Measurements from ENCODE around the gene CYCS. TPM values are rescaled to one million over a fixed set of nuclear protein-coding genes. Genes with fewer than 3 reads are reported as not detected.
"Not testable (repeated sequence)": the region's sequence is repeated elsewhere in the genome, so short reads cannot be mapped to it uniquely, and the experiment has no call there.

Gene CYCS
- total and polyA plus RNA-seq, 8 donors, result 13.0 to 31.9 (median 26.3) TPM

GRCh38 chr7:25091176-25091575, 33.9 kb downstream of the CYCS start:
- ATAC-seq (no peak), FAIRE-seq (no peak), DNase-seq (no peak)
- Histone ChIP-seq H3K27me3 (no peaks in the 10 kb centered on the region), H3K27ac (no peak overlapping the region), H3K4me1 (peaks cover 0 to 2% (median 0%) of the 10 kb centered on the region in 3 donors), H3K4me3 (no peak overlapping the region), H3K9me3 (no peaks in the 10 kb centered on the region), H3K36me3 (no peaks in the 10 kb centered on the region)
- intact Hi-C loops (cut with DNase I), result loop anchor here in 1 of 3 donors (10.0 kb wide), 1 partner anchor 276 kb away; no protein-coding TSS in a partner anchor
- TF ChIP-seq, protein P1, sequence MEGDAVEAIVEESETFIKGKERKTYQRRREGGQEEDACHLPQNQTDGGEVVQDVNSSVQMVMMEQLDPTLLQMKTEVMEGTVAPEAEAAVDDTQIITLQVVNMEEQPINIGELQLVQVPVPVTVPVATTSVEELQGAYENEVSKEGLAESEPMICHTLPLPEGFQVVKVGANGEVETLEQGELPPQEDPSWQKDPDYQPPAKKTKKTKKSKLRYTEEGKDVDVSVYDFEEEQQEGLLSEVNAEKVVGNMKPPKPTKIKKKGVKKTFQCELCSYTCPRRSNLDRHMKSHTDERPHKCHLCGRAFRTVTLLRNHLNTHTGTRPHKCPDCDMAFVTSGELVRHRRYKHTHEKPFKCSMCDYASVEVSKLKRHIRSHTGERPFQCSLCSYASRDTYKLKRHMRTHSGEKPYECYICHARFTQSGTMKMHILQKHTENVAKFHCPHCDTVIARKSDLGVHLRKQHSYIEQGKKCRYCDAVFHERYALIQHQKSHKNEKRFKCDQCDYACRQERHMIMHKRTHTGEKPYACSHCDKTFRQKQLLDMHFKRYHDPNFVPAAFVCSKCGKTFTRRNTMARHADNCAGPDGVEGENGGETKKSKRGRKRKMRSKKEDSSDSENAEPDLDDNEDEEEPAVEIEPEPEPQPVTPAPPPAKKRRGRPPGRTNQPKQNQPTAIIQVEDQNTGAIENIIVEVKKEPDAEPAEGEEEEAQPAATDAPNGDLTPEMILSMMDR (IDR thresholded peaks at IDR 0.05), result no peak
- WGBS, 2 donors, result 23 to 26% methylated on average over 1 of the region's 1 CpG

GRCh38 chr7:25090374-25090773, 34.7 kb downstream of the CYCS start:
- TF ChIP-seq, protein P1 (IDR thresholded peaks at IDR 0.05), result no peak
- 69 to 72% methylated on average over 4 of the region's 4 CpGs for WGBS, 2 donors
- Histone ChIP-seq H3K36me3 (no peaks in the 10 kb centered on the region), H3K4me1 (peaks cover 0 to 2% (median 0%) of the 10 kb centered on the region in 3 donors), H3K27me3 (no peaks in the 10 kb centered on the region), H3K4me3 (no peak overlapping the region), H3K9me3 (no peaks in the 10 kb centered on the region), H3K27ac (no peak overlapping the region)
- DNase-seq (no peak), ATAC-seq (no peak), FAIRE-seq (no peak)
- intact Hi-C loops (cut with DNase I), result loop anchor here in 1 of 3 donors (10.0 kb wide), 1 partner anchor 276 kb away; no protein-coding TSS in a partner anchor

DNA sequence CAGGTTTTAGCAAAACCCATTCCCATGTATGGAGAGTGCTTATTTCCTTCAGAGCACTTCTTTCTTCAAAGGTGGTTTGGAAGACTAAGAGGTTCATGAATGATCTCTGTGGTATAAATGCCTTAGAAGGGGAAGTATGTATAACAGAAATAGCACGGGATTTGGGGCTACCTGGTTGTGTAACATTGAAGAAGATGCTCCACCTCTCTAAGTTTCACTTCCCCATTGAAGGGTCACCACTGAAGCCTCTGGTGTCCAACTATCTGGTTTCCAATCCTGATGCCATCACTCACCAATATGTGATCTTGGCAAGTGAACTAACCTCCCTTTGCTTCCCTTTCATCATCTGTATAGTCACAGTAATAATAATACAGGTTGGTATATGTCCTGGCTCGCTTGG, 37.2 kb downstream of the CYCS start:
- H3K4me3 ChIP-seq, result no peak overlapping the region
- ATAC-seq (no peak), FAIRE-seq (no peak), DNase-seq (no peak)
- H3K4me1 ChIP-seq, result no peaks in the 10 kb centered on the region
- no peaks in the 10 kb centered on the region for H3K27me3 ChIP-seq
- intact Hi-C loops (cut with DNase I), result no loop called here
- WGBS, 2 donors, result 71 to 88% methylated on average over 2 of the region's 2 CpGs
- H3K9me3 ChIP-seq, result no peaks in the 10 kb centered on the region
- H3K36me3 ChIP-seq, result no peaks in the 10 kb centered on the region
- no peak overlapping the region for H3K27ac ChIP-seq
- TF ChIP-seq, protein P1 (IDR thresholded peaks at IDR 0.05), result no peak

- H3K4me1 ChIP-seq, result no peaks in the 10 kb centered on the region
- H3K36me3 ChIP-seq, result no peaks in the 10 kb centered on the region
- ATAC-seq (no peak), DNase-seq (no peak), FAIRE-seq (no peak)
- 97 to 99% methylated on average over 2 of the region's 2 CpGs for WGBS, 2 donors
- no peak overlapping the region for H3K27ac ChIP-seq
- no peak overlapping the region for H3K4me3 ChIP-seq
- TF ChIP-seq, protein P1 (IDR thresholded peaks at IDR 0.05), result no peak
- no peaks in the 10 kb centered on the region for H3K9me3 ChIP-seq
- H3K27me3 ChIP-seq, result no peaks in the 10 kb centered on the region
- intact Hi-C loops (cut with DNase I), result no loop called here
These were observed 40.2 kb downstream of the CYCS start for GRCh38 chr7:25084821-25085220.

DNA sequence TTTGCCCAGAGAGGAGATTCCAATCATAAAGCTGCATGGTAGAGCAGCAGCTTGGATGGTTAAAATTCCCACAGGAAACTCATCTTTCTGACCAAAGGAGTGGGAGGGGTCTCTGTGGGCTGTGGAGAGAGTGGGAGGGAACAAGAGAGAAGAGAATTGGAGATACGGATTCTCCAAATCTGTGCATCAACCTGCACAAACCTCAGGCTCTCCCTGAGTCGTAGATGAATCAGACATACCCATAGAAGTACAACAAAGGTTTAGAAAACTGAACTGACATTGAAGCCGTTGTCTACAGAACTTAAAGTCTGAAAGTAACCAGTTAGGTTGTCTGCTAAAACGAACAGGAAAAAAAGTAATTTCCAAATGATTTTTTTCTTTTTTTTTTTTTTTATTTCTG, 41.9 kb downstream of the CYCS start:
- Histone ChIP-seq H3K36me3 (no peaks in the 10 kb centered on the region), H3K9me3 (no peaks in the 10 kb centered on the region), H3K4me1 (no peaks in the 10 kb centered on the region), H3K4me3 (no peak overlapping the region), H3K27me3 (no peaks in the 10 kb centered on the region), H3K27ac (no peak overlapping the region)
- WGBS, 2 donors, result 66 to 75% methylated on average over 4 of the region's 4 CpGs
- DNase-seq, result no peak
- TF ChIP-seq, protein P1 (IDR thresholded peaks at IDR 0.05), result no peak
- ATAC-seq, result no peak
- intact Hi-C loops (cut with DNase I), result no loop called here
- FAIRE-seq, result no peak

GRCh38 chr7:25082041-25082440, 43.0 kb downstream of the CYCS start:
- ATAC-seq; H3K9me3 ChIP-seq; H3K27me3 ChIP-seq; H3K4me3 ChIP-seq; intact Hi-C loops (cut with DNase I); H3K27ac ChIP-seq; H3K36me3 ChIP-seq; FAIRE-seq; DNase-seq; H3K4me1 ChIP-seq: not testable (repeated sequence)
- 79 to 85% methylated on average over 4 of the region's 4 CpGs for WGBS, 2 donors
